Activated CD8-positive, alpha-beta memory T cell treated with anti-CD3 and anti-CD28 coated beads for 48 hours (primary cell): Measurements from ENCODE around the gene DHH.

Experiments used
- DNase-seq, 3 experiments: peaks; one replicate each; pipeline ENCODE4 v3.0.0-alpha.2; 2020; ENCODE audit warnings: low read depth in 2 of 3, low spot score in 2 of 3

The DHH gene

GRCh38 chr12:49109641-49110463 lies 15.3 kb upstream of the DHH start:
- no peak for DNase-seq

- no peak for DNase-seq
Measured at GRCh38 chr12:49108958-49109404, 14.4 kb upstream of the DHH start.

GRCh38 chr12:49105504-49106084 lies 11.0 kb upstream of the DHH start:
- no peak for DNase-seq

GRCh38 chr12:49104822-49105221 lies 10.2 kb upstream of the DHH start:
- no peak for DNase-seq

GRCh38 chr12:49100380-49100779 lies 5.8 kb upstream of the DHH start:
- DNase-seq: no peak

GRCh38 chr12:49098703-49099102 lies 4.1 kb upstream of the DHH start:
- DNase-seq: no peak

GRCh38 chr12:49098035-49098451 lies 3.4 kb upstream of the DHH start:
- DNase-seq: no peak

GRCh38 chr12:49097381-49097780 lies 2.8 kb upstream of the DHH start:
- DNase-seq: no peak

GRCh38 chr12:49094975-49095365 lies 369 bp upstream of the DHH start:
- DNase-seq: no peak

GRCh38 chr12:49093792-49094159 lies 825 bp downstream of the DHH start:
- DNase-seq: no peak

GRCh38 chr12:49092816-49093406 lies 1.7 kb downstream of the DHH start:
- DNase-seq: no peak

- no peak for DNase-seq
Measured at GRCh38 chr12:49092086-49092815, 2.4 kb downstream of the DHH start.

GRCh38 chr12:49091836-49092085 lies 2.8 kb downstream of the DHH start:
- no peak for DNase-seq

GRCh38 chr12:49091056-49091835 lies 3.4 kb downstream of the DHH start:
- no peak for DNase-seq

GRCh38 chr12:49089821-49090773 lies 4.5 kb downstream of the DHH start:
- DNase-seq: no peak

- DNase-seq: no peak
Measured at GRCh38 chr12:49088932-49089330, 5.7 kb downstream of the DHH start.

GRCh38 chr12:49088150-49088931 lies 6.3 kb downstream of the DHH start:
- DNase-seq: no peak

- DNase-seq: no peak
Measured at GRCh38 chr12:49086116-49086515, 8.5 kb downstream of the DHH start.

- DNase-seq: no peak
Measured at GRCh38 chr12:49084438-49084837, 10.2 kb downstream of the DHH start.
